HL-60 (cell line): ENCODE results near the gene AKT2.

Experiments used
- DNase-seq, 2 experiments: peaks; one replicate each; pipeline ENCODE4 v3.0.0-alpha.2; 2010 to 2020; ENCODE audit warnings: low read depth in 1 of 2, low spot score in 1 of 2
- H3K27ac ChIP-seq: fragments of 250-450 bp; sonication (Bioruptor Pico); replicated peaks from 2 replicates; pipeline ENCODE4 v1.5.1; 2020; ENCODE audit warnings: mild to moderate bottlenecking, moderate library complexity
- H3K27me3 ChIP-seq: fragments of 250-450 bp; sonication (Bioruptor Pico); 2 replicates; pipeline ENCODE4 v1.5.1; 2021; ENCODE audit warnings: mild to moderate bottlenecking, moderate library complexity; ENCODE audit not compliant: insufficient read depth, poor library complexity, severe bottlenecking
- H3K4me3 ChIP-seq: replicated peaks from 2 replicates; pipeline ENCODE4 v1.5.1; 2011; ENCODE audit warnings: mild to moderate bottlenecking, control low read depth, low read length; ENCODE audit not compliant: insufficient read depth
- CTCF ChIP-seq: IDR thresholded peaks from one replicate; pipeline ENCODE4 v1.5.1; 2011; ENCODE audit warnings: low read length, control low read depth, inconsistent platforms; ENCODE audit not compliant: insufficient read depth
- GABPA ChIP-seq: IDR thresholded peaks from 2 replicates; pipeline ENCODE4 v1.6.1; 2012; ENCODE audit warnings: low read depth
- POLR2AphosphoS5 ChIP-seq: IDR thresholded peaks from 2 replicates; pipeline ENCODE4 v1.6.1; 2012; ENCODE audit warnings: low read depth
- SPI1 ChIP-seq: IDR thresholded peaks from 2 replicates; pipeline ENCODE4 v1.6.1; 2012; ENCODE audit warnings: low read depth, mild to moderate bottlenecking, borderline replicate concordance
- microRNA-seq: library from miRNA; unstranded; fragments of <30 nt; microRNA quantifications from one replicate; pipeline ENCODE4, GENCODE V29; 2018
- TF ChIP-seq, protein P1 (sequence below): IDR thresholded peaks from 2 replicates; pipeline ENCODE4 v1.6.1; 2012; ENCODE audit warnings: low read depth; ENCODE audit not compliant: insufficient replicate concordance

Gene AKT2

GRCh38 chr19:40190891-40191835 lies 94.0 kb downstream of the AKT2 start, which contains the start of gene MAP3K10:
TSS of gene MAP3K10 (plus strand) at chr19:40191426. CDS start at chr19:40192032, 606 bp downstream.
- TF ChIP-seq SPI1 (no peak), CTCF (no peak), POLR2AphosphoS5 (no peak), GABPA (no peak)
- TF ChIP-seq, protein P1, sequence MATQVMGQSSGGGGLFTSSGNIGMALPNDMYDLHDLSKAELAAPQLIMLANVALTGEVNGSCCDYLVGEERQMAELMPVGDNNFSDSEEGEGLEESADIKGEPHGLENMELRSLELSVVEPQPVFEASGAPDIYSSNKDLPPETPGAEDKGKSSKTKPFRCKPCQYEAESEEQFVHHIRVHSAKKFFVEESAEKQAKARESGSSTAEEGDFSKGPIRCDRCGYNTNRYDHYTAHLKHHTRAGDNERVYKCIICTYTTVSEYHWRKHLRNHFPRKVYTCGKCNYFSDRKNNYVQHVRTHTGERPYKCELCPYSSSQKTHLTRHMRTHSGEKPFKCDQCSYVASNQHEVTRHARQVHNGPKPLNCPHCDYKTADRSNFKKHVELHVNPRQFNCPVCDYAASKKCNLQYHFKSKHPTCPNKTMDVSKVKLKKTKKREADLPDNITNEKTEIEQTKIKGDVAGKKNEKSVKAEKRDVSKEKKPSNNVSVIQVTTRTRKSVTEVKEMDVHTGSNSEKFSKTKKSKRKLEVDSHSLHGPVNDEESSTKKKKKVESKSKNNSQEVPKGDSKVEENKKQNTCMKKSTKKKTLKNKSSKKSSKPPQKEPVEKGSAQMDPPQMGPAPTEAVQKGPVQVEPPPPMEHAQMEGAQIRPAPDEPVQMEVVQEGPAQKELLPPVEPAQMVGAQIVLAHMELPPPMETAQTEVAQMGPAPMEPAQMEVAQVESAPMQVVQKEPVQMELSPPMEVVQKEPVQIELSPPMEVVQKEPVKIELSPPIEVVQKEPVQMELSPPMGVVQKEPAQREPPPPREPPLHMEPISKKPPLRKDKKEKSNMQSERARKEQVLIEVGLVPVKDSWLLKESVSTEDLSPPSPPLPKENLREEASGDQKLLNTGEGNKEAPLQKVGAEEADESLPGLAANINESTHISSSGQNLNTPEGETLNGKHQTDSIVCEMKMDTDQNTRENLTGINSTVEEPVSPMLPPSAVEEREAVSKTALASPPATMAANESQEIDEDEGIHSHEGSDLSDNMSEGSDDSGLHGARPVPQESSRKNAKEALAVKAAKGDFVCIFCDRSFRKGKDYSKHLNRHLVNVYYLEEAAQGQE = no peak
- H3K4me3 ChIP-seq = peak within 1 kb of the TSS; percentile 94
- peak; percentile 20 to 38 for DNase-seq
- H3K27ac ChIP-seq = no peak within 1 kb of the TSS
- no peaks in the 10 kb centered on the region for H3K27me3 ChIP-seq

DNA sequence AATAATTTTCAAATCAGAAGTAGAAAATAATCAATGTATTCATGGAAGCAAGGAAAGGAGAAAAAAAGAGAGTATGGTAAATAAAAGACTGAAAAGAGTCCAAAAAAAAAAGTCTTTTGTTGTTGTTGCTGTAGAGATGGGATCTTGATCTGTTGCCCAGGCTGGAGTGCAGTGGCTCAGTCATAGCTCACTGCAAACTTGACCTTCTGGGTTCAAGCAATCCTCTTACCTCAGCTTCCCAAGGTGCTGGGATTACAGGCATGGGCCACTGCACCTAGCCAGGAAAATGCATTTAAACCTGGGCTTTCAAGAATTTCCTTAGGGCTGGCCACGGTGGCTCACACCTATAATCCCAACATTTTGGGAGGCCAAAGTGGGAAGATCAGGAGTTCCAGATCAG lies 100.9 kb downstream of the AKT2 start:
- Histone ChIP-seq H3K4me3 (no peak overlapping the region), H3K27ac (no peak overlapping the region), H3K27me3 (peaks cover 2% of the 10 kb centered on the region)
- no peak for DNase-seq
- no peak for TF ChIP-seq POLR2AphosphoS5
- TF ChIP-seq GABPA = no peak
- TF ChIP-seq, protein P1 = no peak
- TF ChIP-seq SPI1 = no peak
- no peak for TF ChIP-seq CTCF

Small RNA genes within 50 kb of the gene (microRNA-seq; reads per million reads assigned to microRNA genes)
- gene MIR641 = 91.7 reads per million, percentile 68 among the genes with 10 or more reads in this experiment
